Activated CD8-positive, alpha-beta memory T cell treated with anti-CD3 and anti-CD28 coated beads, Interleukin-2, amount 50 U/mL, for 1 hour (primary cell): ENCODE data around the gene CD300LD.
"Not testable (repeated sequence)": the region's sequence is repeated elsewhere in the genome, so short reads cannot be mapped to it uniquely, and the experiment has no call there.

Experiments used
- DNase-seq: peaks from one replicate; pipeline ENCODE4 v3.0.0-alpha.2; 2020; ENCODE audit errors: extremely low read depth

CD300LD gene

GRCh38 chr17:74606050-74606449 is 14.0 kb upstream of the CD300LD start:
- no peak for DNase-seq

GRCh38 chr17:74605361-74605760 is 13.3 kb upstream of the CD300LD start:
- no peak for DNase-seq

- no peak for DNase-seq
These were observed 12.7 kb upstream of the CD300LD start for GRCh38 chr17:74604761-74605160.

- no peak for DNase-seq
These were observed 12.1 kb upstream of the CD300LD start for GRCh38 chr17:74604200-74604599.

- DNase-seq, result no peak
These were observed 11.7 kb upstream of the CD300LD start for GRCh38 chr17:74603746-74604145.

- DNase-seq, result no peak
These were observed 11.1 kb upstream of the CD300LD start for GRCh38 chr17:74603037-74603635.

GRCh38 chr17:74601944-74602572 is 10.0 kb upstream of the CD300LD start:
- no peak for DNase-seq

- DNase-seq, result no peak
These were observed 7.4 kb upstream of the CD300LD start for GRCh38 chr17:74599448-74599939.

- no peak for DNase-seq
These were observed 6.9 kb upstream of the CD300LD start for GRCh38 chr17:74599023-74599399.

- DNase-seq, result no peak
These were observed 6.4 kb upstream of the CD300LD start for GRCh38 chr17:74598346-74599022.

GRCh38 chr17:74597069-74597790 is 5.1 kb upstream of the CD300LD start:
- no peak for DNase-seq

- no peak for DNase-seq
These were observed 3.1 kb upstream of the CD300LD start for GRCh38 chr17:74595037-74595750.

- no peak for DNase-seq
These were observed 580 bp downstream of the CD300LD start for GRCh38 chr17:74591503-74591902.

GRCh38 chr17:74585711-74586110 is 6.4 kb downstream of the CD300LD start:
- no peak for DNase-seq

GRCh38 chr17:74584292-74585060 is 7.6 kb downstream of the CD300LD start:
- no peak for DNase-seq

- no peak for DNase-seq
These were observed 9.4 kb downstream of the CD300LD start for GRCh38 chr17:74582633-74583032.

- no peak for DNase-seq
These were observed 12.2 kb downstream of the CD300LD start for GRCh38 chr17:74579900-74580299.

- DNase-seq, result no peak
These were observed 13.1 kb downstream of the CD300LD start for GRCh38 chr17:74578979-74579378.

GRCh38 chr17:74574489-74575142 is 17.5 kb downstream of the CD300LD start:
- DNase-seq, result no peak

GRCh38 chr17:74573635-74574034 is 18.4 kb downstream of the CD300LD start:
- not testable (repeated sequence) for DNase-seq
